ENCODE results near the gene INVS. TPM values are rescaled to one million over a fixed set of nuclear protein-coding genes. Genes with fewer than 3 reads are reported as not detected.
A peak's percentile ranks its signal among the peaks of the same experiment; 100 is the strongest.
"Not testable (repeated sequence)": the region's sequence is repeated elsewhere in the genome, so short reads cannot be mapped to it uniquely, and the experiment has no call there.

Gene INVS
- total RNA-seq, 1 donor from 2014 or later: 26.4 TPM

- DNase-seq (ENCODE audit: low spot score): no peak
These were observed 15.0 kb upstream of the INVS start for GRCh38 chr9:100084128-100084453.

GRCh38 chr9:100084734-100085133 lies 14.3 kb upstream of the INVS start:
- DNase-seq (ENCODE audit: low spot score): no peak

- DNase-seq (ENCODE audit: low spot score): no peak
These were observed 12.9 kb upstream of the INVS start for GRCh38 chr9:100086097-100086635.

GRCh38 chr9:100087218-100087617 lies 11.8 kb upstream of the INVS start:
- no peak for DNase-seq (ENCODE audit: low spot score)

- no peak for DNase-seq (ENCODE audit: low spot score)
These were observed 10.8 kb upstream of the INVS start for GRCh38 chr9:100088202-100088601.

- no peak for DNase-seq (ENCODE audit: low spot score)
These were observed 8.2 kb upstream of the INVS start for GRCh38 chr9:100090880-100091279.

GRCh38 chr9:100091650-100092049 lies 7.4 kb upstream of the INVS start:
- DNase-seq (ENCODE audit: low spot score): no peak

- DNase-seq (ENCODE audit: low spot score): no peak
These were observed 7.0 kb upstream of the INVS start for GRCh38 chr9:100092066-100092465.

- not testable (repeated sequence) for DNase-seq (ENCODE audit: low spot score)
These were observed 4.6 kb upstream of the INVS start for GRCh38 chr9:100094411-100094810.

GRCh38 chr9:100096378-100096916 lies 2.6 kb upstream of the INVS start:
- DNase-seq (ENCODE audit: low spot score): no peak

- peak; percentile 61 for DNase-seq (ENCODE audit: low spot score)
These were observed 777 bp upstream of the INVS start for GRCh38 chr9:100098046-100098886.

GRCh38 chr9:100099722-100100042 lies 639 bp downstream of the INVS start:
- no peak for DNase-seq (ENCODE audit: low spot score)

GRCh38 chr9:100100146-100100667 lies 1.2 kb downstream of the INVS start:
- DNase-seq (ENCODE audit: low spot score): no peak

- no peak for DNase-seq (ENCODE audit: low spot score)
These were observed 2.6 kb downstream of the INVS start for GRCh38 chr9:100101608-100102007.

GRCh38 chr9:100104314-100104713 lies 5.3 kb downstream of the INVS start:
- DNase-seq (ENCODE audit: low spot score): no peak

GRCh38 chr9:100105861-100106260 lies 6.8 kb downstream of the INVS start:
- no peak for DNase-seq (ENCODE audit: low spot score)

GRCh38 chr9:100106616-100107015 lies 7.6 kb downstream of the INVS start:
- DNase-seq (ENCODE audit: low spot score): no peak

GRCh38 chr9:100108559-100108958 lies 9.5 kb downstream of the INVS start:
- no peak for DNase-seq (ENCODE audit: low spot score)

GRCh38 chr9:100111235-100111634 lies 12.2 kb downstream of the INVS start:
- peak; percentile 69 for DNase-seq (ENCODE audit: low spot score)

- no peak for DNase-seq (ENCODE audit: low spot score)
These were observed 13.8 kb downstream of the INVS start for GRCh38 chr9:100112677-100113336.

- no peak for DNase-seq (ENCODE audit: low spot score)
These were observed 18.3 kb downstream of the INVS start for GRCh38 chr9:100117316-100117715.

- no peak for DNase-seq (ENCODE audit: low spot score)
These were observed 21.2 kb downstream of the INVS start for GRCh38 chr9:100120286-100120685.

GRCh38 chr9:100125236-100125635 lies 26.2 kb downstream of the INVS start:
- no peak for DNase-seq (ENCODE audit: low spot score)
